H9 (cell line): ENCODE results near the gene MGP. TPM values are rescaled to one million over a fixed set of nuclear protein-coding genes. Genes with fewer than 3 reads are reported as not detected.

ENCODE experiments used
- DNase-seq: peaks from one replicate; pipeline ENCODE4 v3.0.0-alpha.2; 2017
- H2AFZ ChIP-seq: one replicate; pipeline ENCODE4 v1.6.1; 2013; ENCODE audit warnings: mild to moderate bottlenecking, low read length, control low read depth, moderate library complexity
- H2AK5ac ChIP-seq: 2 replicates; pipeline ENCODE4 v1.6.1; 2013; ENCODE audit warnings: low read length, control low read depth, mixed read lengths; ENCODE audit not compliant: insufficient read length
- H2BK120ac ChIP-seq: one replicate; pipeline ENCODE4 v1.6.1; 2013; ENCODE audit warnings: low read depth, mild to moderate bottlenecking, low read length, control low read depth, inconsistent platforms; ENCODE audit not compliant: poor library complexity, severe bottlenecking
- H2BK12ac ChIP-seq: 2 replicates; pipeline ENCODE4 v1.6.1; 2013; ENCODE audit warnings: low read length, control low read depth, mixed read lengths, low read depth; ENCODE audit not compliant: insufficient read length
- H2BK15ac ChIP-seq: 2 replicates; pipeline ENCODE4 v1.6.1; 2013; ENCODE audit warnings: low read depth, low read length, control low read depth
- H2BK20ac ChIP-seq: one replicate; pipeline ENCODE4 v1.6.1; 2013; ENCODE audit warnings: low read depth, mild to moderate bottlenecking, low read length, control low read depth, inconsistent platforms; ENCODE audit not compliant: poor library complexity, severe bottlenecking
- H2BK5ac ChIP-seq: 2 replicates; pipeline ENCODE4 v1.6.1; 2013; ENCODE audit warnings: low read length, control low read depth, mixed read lengths; ENCODE audit not compliant: insufficient read length
- H3K14ac ChIP-seq: 2 replicates; pipeline ENCODE4 v1.6.1; 2013; ENCODE audit warnings: low read length, control low read depth; ENCODE audit not compliant: insufficient read depth
- H3K18ac ChIP-seq: 2 replicates; pipeline ENCODE4 v1.6.1; 2013; ENCODE audit warnings: low read depth, mild to moderate bottlenecking, mixed read lengths, low read length, control low read depth; ENCODE audit not compliant: insufficient read length
- H3K23ac ChIP-seq: 2 replicates; pipeline ENCODE4 v1.6.1; 2013; ENCODE audit warnings: low read length, control low read depth, mixed read lengths, low read depth; ENCODE audit not compliant: insufficient read length
- H3K23me2 ChIP-seq: 2 replicates; pipeline ENCODE4 v1.6.1; 2013; ENCODE audit warnings: low read depth, mild to moderate bottlenecking, mixed read lengths, low read length, control low read depth; ENCODE audit not compliant: insufficient read length, poor library complexity, severe bottlenecking
- H3K27ac ChIP-seq: 2 replicates; pipeline ENCODE4 v1.5.1; 2013; ENCODE audit warnings: low read length, control low read depth, mixed read lengths, low read depth; ENCODE audit not compliant: insufficient read length
- H3K27me3 ChIP-seq: 2 replicates; pipeline ENCODE4 v1.6.1; 2013; ENCODE audit warnings: low read length, control low read depth, inconsistent platforms; ENCODE audit not compliant: insufficient read depth
- H3K4ac ChIP-seq: 2 replicates; pipeline ENCODE4 v1.6.1; 2013; ENCODE audit warnings: low read depth, mild to moderate bottlenecking, control low read depth, inconsistent platforms, low read length, moderate library complexity
- H3K4me1 ChIP-seq: 2 replicates; pipeline ENCODE4 v1.6.1; 2013; ENCODE audit warnings: low read length, control low read depth, inconsistent platforms; ENCODE audit not compliant: insufficient read depth
- H3K4me2 ChIP-seq: 2 replicates; pipeline ENCODE4 v1.6.1; 2013; ENCODE audit warnings: low read length, control low read depth, mixed read lengths; ENCODE audit not compliant: insufficient read length, insufficient read depth
- H3K56ac ChIP-seq: 2 replicates; pipeline ENCODE4 v1.6.1; 2013; ENCODE audit warnings: low read depth, mild to moderate bottlenecking, mixed read lengths, low read length, control low read depth; ENCODE audit not compliant: insufficient read length
- H3K79me1 ChIP-seq: 2 replicates; pipeline ENCODE4 v1.6.1; 2013; ENCODE audit warnings: low read depth, mild to moderate bottlenecking, moderate library complexity, low read length, control low read depth, inconsistent platforms; ENCODE audit not compliant: insufficient read depth, poor library complexity, severe bottlenecking
- H3K79me2 ChIP-seq: 2 replicates; pipeline ENCODE4 v1.6.1; 2013; ENCODE audit warnings: low read length, control low read depth, inconsistent platforms; ENCODE audit not compliant: insufficient read depth
- H3K9ac ChIP-seq: 2 replicates; pipeline ENCODE4 v1.6.1; 2013; ENCODE audit warnings: low read length, control low read depth, mixed read lengths; ENCODE audit not compliant: insufficient read length; ENCODE audit errors: extremely low read depth
- H3K9me3 ChIP-seq: one replicate; pipeline ENCODE4 v1.6.1; 2013; ENCODE audit warnings: low read depth, low read length, inconsistent platforms; ENCODE audit not compliant: control insufficient read depth
- H3T11ph ChIP-seq: one replicate; pipeline ENCODE4 v1.6.1; 2013; ENCODE audit warnings: mild to moderate bottlenecking, low read length, control low read depth, inconsistent platforms
- H4K20me1 ChIP-seq: one replicate; pipeline ENCODE4 v1.6.1; 2013; ENCODE audit not compliant: control insufficient read depth, insufficient read length, insufficient read depth
- H4K5ac ChIP-seq: 2 replicates; pipeline ENCODE4 v1.6.1; 2013; ENCODE audit warnings: low read depth, mild to moderate bottlenecking, mixed read lengths, low read length, control low read depth; ENCODE audit not compliant: insufficient read length
- H4K8ac ChIP-seq: replicated peaks from 2 replicates; pipeline ENCODE4 v1.6.1; 2013; ENCODE audit warnings: low read length, control low read depth, mixed read lengths, low read depth; ENCODE audit not compliant: insufficient read length
- H4K91ac ChIP-seq: 2 replicates; pipeline ENCODE4 v1.6.1; 2013; ENCODE audit warnings: low read depth, mild to moderate bottlenecking, moderate library complexity, mixed read lengths, low read length, control low read depth; ENCODE audit not compliant: insufficient read length
- H3K27ac Mint-ChIP-seq, 3 experiments: 2 replicates in 2 of 3; 3 replicates in 1 of 3; pipeline ENCODE4 v1.8.0; 2020 to 2021; ENCODE audit warnings: mixed read lengths in 3 of 3, mild to moderate bottlenecking in 1 of 3, moderate library complexity in 1 of 3
- H3K27me3 Mint-ChIP-seq: 2 replicates; pipeline ENCODE4 v1.8.0; 2021; ENCODE audit warnings: low read depth, mild to moderate bottlenecking, moderate library complexity, mixed read lengths
- H3K36me3 Mint-ChIP-seq, 3 experiments: 2 replicates in 2 of 3; 3 replicates in 1 of 3; pipeline ENCODE4 v1.8.0; 2020 to 2021; ENCODE audit warnings: low read depth in 3 of 3, mixed read lengths in 3 of 3; ENCODE audit not compliant: insufficient read depth in 1 of 3
- H3K4me1 Mint-ChIP-seq, 2 experiments: 2 replicates each; pipeline ENCODE4 v1.8.0; 2020; ENCODE audit warnings: mixed read lengths in 2 of 2
- H3K4me3 Mint-ChIP-seq, 2 experiments: 2 replicates in 1 of 2; 3 replicates in 1 of 2; pipeline ENCODE4 v1.8.0; 2020 to 2021; ENCODE audit warnings: mild to moderate bottlenecking in 2 of 2, mixed read lengths in 2 of 2, moderate library complexity in 1 of 2
- H3K9me3 Mint-ChIP-seq, 2 experiments: 2 replicates in 1 of 2; 3 replicates in 1 of 2; pipeline ENCODE4 v1.8.0; 2020; ENCODE audit warnings: mild to moderate bottlenecking in 2 of 2, mixed read lengths in 2 of 2, moderate library complexity in 1 of 2
- WGBS: extraction: QIAGEN DNeasy Blood & Tissue Kit; methylation state at CpG from one replicate; pipeline ENCODE4 v1.1.7; 2013; ENCODE audit warnings: missing lambda C conversion rate, low lambda C conversion rate, mixed read lengths; ENCODE audit not compliant: insufficient read length; ENCODE audit errors: extremely low coverage; 5-methylcytosine and 5-hydroxymethylcytosine counted together
- total RNA-seq: library from RNA; stranded (reverse); gene quantifications from 2 replicates; pipeline ENCODE4 v1.2.1, GENCODE V29; 2021
- TF ChIP-seq, protein P1 (sequence below): fragments of 200-600 bp; sonication (generic); conservative IDR thresholded peaks from 3 replicates; pipeline ENCODE4 v1.8.0; 2021; ENCODE audit warnings: antibody characterized with exemption, mild to moderate bottlenecking

The MGP gene
- total RNA-seq, 1 experiment from 2014 or later: not detected

DNA sequence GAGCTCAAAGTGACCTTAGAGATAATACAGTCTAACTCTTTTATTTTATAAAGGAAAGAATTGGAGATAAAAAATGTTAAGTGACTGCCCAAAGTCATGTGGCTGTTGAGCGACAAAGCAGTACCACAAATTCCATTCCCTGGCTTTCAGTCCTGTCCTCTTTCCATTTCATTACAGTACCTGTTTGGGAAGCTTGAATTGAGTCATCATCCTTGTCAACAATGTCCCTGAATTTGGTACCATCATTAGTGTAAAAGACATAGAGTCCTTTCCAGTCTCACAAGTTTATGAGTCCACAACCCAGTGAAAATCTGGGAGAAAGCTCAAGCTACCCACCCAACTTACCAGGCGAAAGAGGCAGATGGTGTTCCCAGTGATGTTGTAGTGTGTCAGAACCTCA is 48.9 kb upstream of the MGP start:
- no peaks in the 10 kb centered on the region for H3K36me3 Mint-ChIP-seq
- no peak overlapping the region for H2BK120ac ChIP-seq
- no peak overlapping the region for H2AFZ ChIP-seq
- no peak overlapping the region for H3K4me2 ChIP-seq
- TF ChIP-seq, protein P1, sequence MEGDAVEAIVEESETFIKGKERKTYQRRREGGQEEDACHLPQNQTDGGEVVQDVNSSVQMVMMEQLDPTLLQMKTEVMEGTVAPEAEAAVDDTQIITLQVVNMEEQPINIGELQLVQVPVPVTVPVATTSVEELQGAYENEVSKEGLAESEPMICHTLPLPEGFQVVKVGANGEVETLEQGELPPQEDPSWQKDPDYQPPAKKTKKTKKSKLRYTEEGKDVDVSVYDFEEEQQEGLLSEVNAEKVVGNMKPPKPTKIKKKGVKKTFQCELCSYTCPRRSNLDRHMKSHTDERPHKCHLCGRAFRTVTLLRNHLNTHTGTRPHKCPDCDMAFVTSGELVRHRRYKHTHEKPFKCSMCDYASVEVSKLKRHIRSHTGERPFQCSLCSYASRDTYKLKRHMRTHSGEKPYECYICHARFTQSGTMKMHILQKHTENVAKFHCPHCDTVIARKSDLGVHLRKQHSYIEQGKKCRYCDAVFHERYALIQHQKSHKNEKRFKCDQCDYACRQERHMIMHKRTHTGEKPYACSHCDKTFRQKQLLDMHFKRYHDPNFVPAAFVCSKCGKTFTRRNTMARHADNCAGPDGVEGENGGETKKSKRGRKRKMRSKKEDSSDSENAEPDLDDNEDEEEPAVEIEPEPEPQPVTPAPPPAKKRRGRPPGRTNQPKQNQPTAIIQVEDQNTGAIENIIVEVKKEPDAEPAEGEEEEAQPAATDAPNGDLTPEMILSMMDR: no peak
- H3K27me3 ChIP-seq: no peaks in the 10 kb centered on the region
- H3K27me3 Mint-ChIP-seq: no peaks in the 10 kb centered on the region; the same call in 1 of the 2 replicates
- H3K27ac ChIP-seq: no peak overlapping the region
- H2BK20ac ChIP-seq: no peak overlapping the region
- H4K91ac ChIP-seq: no peak overlapping the region
- H3T11ph ChIP-seq: no peak overlapping the region
- no peaks in the 10 kb centered on the region for H3K4me1 ChIP-seq
- H2AK5ac ChIP-seq: no peak overlapping the region
- H3K27ac Mint-ChIP-seq: no peak overlapping the region
- no peak overlapping the region for H3K4ac ChIP-seq
- H2BK15ac ChIP-seq: no peak overlapping the region
- no peaks in the 10 kb centered on the region; a peak in 1 of 4 replicates for H3K4me1 Mint-ChIP-seq
- no peak overlapping the region for H4K5ac ChIP-seq
- H3K56ac ChIP-seq: no peak overlapping the region
- no peaks in the 10 kb centered on the region for H3K79me2 ChIP-seq
- H3K79me1 ChIP-seq: no peaks in the 10 kb centered on the region
- H3K4me3 Mint-ChIP-seq: no peak overlapping the region
- DNase-seq: no peak
- H2BK5ac ChIP-seq: no peak overlapping the region
- WGBS: no CpG with 5 or more reads among the region's 2 CpGs
- no peaks in the 10 kb centered on the region for H4K20me1 ChIP-seq
- H3K9me3 Mint-ChIP-seq: no peaks in the 10 kb centered on the region; a peak in 1 of 5 replicates
- no peak overlapping the region for H2BK12ac ChIP-seq
- H3K9me3 ChIP-seq: no peaks in the 10 kb centered on the region
- H3K14ac ChIP-seq: no peak overlapping the region
- H3K23me2 ChIP-seq: no peaks in the 10 kb centered on the region
- H4K8ac ChIP-seq: no peak overlapping the region
- H3K23ac ChIP-seq: no peak overlapping the region
- no peak overlapping the region for H3K18ac ChIP-seq
- no peak overlapping the region for H3K9ac ChIP-seq
